GM20000 (cell line): ENCODE measurements around the gene GPC6.
"Not testable (repeated sequence)": the region's sequence is repeated elsewhere in the genome, so short reads cannot be mapped to it uniquely, and the experiment has no call there.

Source experiments
- DNase-seq: peaks from one replicate; pipeline ENCODE4 v3.0.0; 2012; ENCODE audit warnings: low spot score
- CTCF ChIP-seq: IDR thresholded peaks from 2 replicates; pipeline ENCODE4 v1.5.1; 2012; ENCODE audit warnings: mild to moderate bottlenecking, control low read depth; ENCODE audit errors: extremely low read depth, missing control alignments

GPC6 gene

GRCh38 chr13:93472814-93473296 lies 246.2 kb downstream of the GPC6 start:
- no peak for DNase-seq
- TF ChIP-seq CTCF: no peak

GRCh38 chr13:93473441-93474270 lies 247.0 kb downstream of the GPC6 start:
- no peak for DNase-seq
- TF ChIP-seq CTCF: no peak

- DNase-seq: no peak
- no peak for TF ChIP-seq CTCF
Observed at GRCh38 chr13:93476175-93476574, 249.6 kb downstream of the GPC6 start.

- no peak for DNase-seq
- TF ChIP-seq CTCF: no peak
Observed at GRCh38 chr13:93477238-93477637, 250.6 kb downstream of the GPC6 start.

GRCh38 chr13:93480553-93481106 lies 254.0 kb downstream of the GPC6 start:
- no peak for TF ChIP-seq CTCF

GRCh38 chr13:93496117-93496516 lies 269.5 kb downstream of the GPC6 start:
- DNase-seq: not testable (repeated sequence)

More at GRCh38 chr13:93480553-93481106, 254.0 kb downstream of the GPC6 start:
- DNase-seq: no peak

- DNase-seq: no peak
- TF ChIP-seq CTCF: no peak
Observed at GRCh38 chr13:93496985-93497673, 270.5 kb downstream of the GPC6 start.
